Epidermal melanocyte (primary cell): ENCODE data around the gene MPDU1.
A peak's percentile ranks its signal among the peaks of the same experiment; 100 is the strongest.

Experiments
- DNase-seq: peaks from one replicate; pipeline ENCODE4 v3.0.0; 2011; ENCODE audit warnings: low spot score; ENCODE audit not compliant: insufficient read length

Gene MPDU1

DNA sequence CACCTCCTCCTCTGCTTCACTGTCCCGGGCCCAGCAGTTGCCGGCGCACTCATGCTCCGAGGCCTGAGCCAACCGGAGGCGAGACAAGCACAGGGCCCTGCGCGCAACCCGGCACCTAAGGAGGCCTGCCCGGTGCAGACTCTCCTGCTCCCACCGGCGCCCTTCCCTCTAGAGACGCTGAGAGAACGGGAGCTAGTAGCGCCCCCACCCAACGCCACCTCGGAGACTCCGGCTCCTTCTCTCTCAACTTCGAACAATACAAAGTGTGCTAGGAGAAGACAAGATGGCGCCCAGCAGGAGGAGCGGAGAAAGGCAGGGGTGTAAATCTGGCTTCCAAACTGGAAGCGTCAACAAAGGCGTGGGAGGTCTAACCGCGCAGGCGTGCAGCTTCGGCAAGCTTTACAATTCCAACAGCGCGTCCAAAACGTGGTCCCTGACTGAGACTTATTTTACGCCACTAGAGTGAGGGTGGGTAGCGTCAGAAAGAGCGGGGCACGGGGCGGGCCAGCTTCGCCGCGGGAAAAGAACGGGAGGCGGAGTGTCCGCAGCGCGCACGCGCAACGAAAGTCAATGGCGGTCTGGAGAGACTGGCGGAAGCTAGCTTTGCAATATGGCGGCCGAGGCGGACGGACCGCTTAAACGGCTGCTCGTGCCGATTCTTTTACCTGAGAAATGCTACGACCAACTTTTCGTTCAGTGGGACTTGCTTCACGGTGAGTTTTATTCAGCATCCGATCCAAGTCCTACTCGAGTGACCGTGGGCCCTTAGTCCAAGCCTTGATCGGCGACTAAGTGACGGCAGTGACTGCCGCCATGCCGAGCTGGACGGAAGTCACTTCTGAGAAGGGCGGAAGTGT is at the start of gene MPDU1:
TSS of gene MPDU1 (plus strand) at position 600 of the 857 bp plus-strand sequence. CDS start at position 611, 11 bp downstream.
- DNase-seq: peak; percentile 94

DNA sequence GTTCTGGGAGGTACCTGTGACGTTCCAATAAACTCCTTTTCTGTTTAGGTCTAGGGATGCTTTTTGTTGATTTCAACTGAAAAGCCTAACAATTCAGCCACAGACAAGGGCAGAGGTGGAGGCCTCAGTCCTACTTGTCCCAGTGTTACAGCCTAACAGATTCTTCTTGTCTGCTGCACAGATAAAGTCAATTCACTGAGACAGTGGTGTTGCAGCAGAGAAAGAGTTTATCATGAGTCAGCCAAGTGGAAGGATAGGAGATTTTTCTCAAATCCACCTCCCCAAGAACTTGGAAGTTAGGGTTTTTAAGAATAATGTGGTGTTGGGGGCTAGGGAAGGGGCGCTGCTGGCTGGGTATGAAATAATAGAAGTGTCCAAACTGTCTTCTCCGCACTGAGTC is 45.6 kb upstream of the MPDU1 start:
- DNase-seq: no peak

DNA sequence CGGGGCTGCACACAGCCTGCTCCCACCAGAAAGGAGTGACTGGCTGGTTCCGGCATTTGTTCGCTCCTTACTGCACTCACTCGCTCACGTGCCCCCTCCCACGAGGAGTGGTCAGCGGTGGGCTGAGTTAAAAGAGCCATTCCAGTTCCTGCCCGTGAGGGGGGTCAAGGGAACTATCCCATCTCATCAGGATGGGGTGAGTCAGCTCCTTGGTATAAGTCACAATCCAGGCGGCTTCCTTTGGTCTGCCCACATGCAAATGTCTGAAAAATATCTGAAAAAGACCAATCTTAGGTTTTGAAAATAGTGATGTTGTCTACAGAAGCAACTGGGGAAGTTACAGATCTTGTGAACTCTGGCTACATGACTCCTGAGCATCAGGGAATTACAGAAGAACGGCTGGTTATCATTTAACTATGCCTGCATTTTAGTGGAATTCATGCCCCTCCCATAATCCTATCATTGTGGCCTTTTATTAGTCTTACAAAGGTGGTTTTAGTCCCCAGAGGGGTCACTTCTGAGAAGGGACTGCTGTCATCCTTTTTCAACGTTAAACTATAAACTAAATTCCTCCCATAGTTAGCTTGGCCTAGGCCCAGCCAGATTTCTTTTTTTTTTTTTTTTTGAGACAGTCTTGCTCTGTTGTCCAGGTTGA is 44.6 kb upstream of the MPDU1 start:
- DNase-seq: no peak

DNA sequence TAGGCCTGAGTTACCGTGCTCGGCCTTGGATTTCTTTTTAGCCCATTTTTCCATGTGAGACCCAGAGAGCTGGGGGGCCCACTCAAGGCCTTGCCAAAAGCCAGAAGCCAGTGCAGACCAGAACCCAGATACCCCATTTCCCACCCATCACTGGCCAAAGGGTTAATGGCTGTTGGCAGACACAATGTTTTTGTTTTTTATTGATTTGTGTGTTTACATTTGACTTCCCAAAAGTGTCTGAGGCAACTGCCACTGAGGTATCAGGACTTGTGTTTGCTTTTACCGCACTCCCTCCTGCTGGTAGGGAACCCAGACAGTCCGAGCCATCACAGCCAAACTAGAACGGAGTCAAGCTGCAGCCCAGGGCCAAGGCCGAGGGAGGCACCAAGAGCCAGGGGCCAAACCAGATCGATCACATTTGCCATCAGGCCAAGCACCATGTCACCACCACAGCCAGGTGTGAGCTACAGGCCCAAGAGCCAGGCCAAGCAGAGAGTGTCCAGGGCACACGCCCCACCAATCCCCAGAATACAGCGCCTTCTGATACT is 42.5 kb upstream of the MPDU1 start:
- no peak for DNase-seq

DNA sequence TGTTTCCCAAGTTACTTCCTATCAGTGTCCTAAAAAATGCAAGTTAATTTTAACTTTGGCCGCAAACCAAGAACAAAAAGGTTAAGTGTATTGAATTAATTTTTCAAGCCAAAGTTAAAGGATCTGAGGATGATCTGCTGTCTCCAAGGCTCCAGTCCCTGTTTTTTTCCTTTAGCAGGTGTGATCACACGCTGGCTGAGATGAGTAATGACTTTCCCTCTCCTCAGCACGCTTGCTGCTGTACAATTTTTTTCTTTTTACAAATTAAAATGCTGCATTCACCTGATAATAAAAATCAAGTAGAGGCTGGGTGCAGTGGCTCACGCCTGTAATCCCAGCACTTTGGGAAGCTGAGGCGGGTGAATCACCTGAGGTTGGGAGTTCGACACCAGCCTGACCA is 38.7 kb upstream of the MPDU1 start:
- no peak for DNase-seq

DNA sequence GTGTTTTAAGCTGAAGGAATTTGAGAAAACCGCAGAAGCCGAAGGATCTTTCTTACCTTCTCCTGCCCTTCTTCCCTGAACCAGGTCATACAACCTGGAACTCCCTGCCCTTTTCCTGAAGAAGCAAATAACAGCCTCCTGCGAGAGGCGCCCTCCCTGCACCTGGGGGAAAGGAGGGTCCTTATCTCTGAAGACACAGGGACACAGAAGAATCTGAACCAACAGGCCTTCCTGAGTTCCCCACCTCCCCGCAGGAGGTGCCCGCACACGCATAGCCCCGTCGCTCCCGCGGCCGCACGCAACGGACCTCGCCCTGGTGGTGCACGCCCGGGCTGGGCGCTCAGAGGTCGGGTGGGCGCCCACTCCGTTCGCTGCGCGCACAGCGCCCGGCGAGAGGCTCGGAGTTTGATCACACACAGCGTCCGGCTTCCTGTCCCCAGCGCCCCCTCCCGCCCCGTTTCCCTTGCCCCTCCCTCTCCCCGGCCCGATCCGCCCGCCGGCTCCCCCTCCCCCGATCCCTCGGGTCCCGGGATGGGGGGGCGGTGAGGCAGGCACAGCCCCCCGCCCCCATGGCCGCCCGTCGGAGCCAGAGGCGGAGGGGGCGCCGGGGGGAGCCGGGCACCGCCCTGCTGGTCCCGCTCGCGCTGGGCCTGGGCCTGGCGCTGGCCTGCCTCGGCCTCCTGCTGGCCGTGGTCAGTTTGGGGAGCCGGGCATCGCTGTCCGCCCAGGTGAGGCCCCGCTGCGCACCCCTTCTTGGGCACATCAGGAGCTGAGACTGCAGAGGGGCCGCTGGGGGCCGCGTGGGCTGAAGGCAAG is 34.9 kb upstream of the MPDU1 start, which contains the start of gene TNFSF12:
TSS of gene TNFSF12 (plus strand) at position 474 of the 816 bp plus-strand sequence. CDS start at position 570, 96 bp downstream.
- peak; percentile 50 for DNase-seq

DNA sequence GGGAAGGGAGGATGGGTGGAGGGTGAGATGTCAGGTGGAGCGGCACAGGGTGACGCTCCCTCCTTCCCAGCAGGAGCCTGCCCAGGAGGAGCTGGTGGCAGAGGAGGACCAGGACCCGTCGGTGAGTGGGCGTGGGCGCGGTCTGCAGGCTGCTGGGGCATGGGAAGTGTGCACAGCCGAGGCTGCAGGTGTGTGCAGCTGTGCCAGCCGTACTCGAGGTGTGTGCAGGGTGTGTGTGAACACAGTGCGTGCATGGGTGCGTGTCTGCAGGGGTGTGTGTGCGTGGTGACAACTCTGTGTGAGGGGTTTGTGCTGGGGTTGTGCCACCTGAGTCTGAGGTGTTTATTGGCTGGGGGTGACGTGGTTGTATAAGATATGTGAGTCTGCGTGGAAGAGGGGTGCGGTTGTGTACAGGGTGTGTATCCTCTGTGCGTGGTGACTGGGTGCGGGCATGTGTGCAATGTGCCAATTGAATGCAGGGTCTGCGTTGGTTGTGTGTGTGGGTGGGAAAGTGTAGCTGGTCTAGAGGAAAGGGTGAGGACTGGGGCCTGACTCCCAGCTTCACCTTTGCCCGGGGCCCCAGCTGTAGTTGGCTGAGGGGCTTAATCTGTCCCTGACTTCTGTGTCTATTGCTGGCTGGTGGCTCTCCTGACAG is 34.1 kb upstream of the MPDU1 start:
- DNase-seq: no peak

DNA sequence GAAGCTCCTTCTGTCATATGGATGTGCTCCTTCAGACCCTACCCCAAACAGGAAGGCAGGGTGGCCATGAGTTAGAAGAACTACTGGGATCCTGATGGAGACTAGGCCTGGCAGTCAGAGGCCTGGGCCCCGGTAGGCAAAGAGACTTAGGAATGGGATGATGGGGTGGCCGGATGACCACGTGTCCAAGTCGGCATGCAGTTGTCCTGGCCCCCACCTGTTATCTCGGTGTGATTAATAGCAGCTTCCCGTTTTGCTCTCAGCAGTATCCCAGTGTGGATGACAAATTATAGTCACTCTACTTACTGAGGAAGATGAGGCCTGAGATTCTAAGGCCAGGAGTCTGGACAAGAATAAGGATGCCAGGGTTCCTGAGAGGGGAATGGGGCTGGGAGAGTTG is 33.3 kb upstream of the MPDU1 start:
- DNase-seq: no peak

DNA sequence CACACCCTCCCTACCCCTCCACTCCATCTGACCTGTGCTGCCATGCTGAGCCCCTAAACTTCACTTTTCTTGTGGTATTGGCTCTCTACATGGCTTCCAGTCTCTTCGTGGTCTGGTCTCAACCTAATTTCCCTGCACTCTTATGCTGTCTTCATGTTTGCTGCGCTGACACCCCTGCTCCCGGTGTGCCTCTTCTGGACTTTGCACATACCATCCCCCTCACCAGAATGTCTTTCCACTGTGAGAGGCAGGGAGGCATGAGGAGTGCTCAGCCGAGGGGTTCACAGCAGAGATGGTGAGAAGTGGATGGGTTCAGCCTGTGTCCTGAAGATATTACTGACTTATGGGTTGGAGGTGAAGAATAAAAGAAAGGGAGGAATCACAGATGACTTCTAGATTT is 32.3 kb upstream of the MPDU1 start:
- DNase-seq: no peak

DNA sequence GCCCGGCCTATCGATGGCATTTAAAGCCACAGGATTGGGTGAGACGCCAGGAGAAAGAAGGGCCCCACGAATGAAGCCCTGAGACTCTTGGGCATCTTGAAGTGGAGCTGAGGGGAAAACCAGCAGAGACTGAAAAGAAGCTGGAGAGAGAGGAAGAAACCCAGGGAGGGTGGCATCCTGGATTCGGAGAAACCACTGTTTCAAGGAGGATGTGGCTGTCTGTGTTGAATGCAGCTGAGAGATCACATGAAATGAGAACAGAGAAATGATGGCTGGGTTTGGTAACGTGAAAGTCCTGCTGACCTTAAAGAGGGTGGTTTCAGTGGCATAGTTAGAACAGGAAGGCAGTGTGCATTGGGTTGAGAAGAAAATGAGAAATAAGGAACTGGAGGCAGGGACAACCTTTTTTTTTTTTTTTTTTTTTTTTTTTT is 31.0 kb upstream of the MPDU1 start:
- DNase-seq: peak; percentile 54

DNA sequence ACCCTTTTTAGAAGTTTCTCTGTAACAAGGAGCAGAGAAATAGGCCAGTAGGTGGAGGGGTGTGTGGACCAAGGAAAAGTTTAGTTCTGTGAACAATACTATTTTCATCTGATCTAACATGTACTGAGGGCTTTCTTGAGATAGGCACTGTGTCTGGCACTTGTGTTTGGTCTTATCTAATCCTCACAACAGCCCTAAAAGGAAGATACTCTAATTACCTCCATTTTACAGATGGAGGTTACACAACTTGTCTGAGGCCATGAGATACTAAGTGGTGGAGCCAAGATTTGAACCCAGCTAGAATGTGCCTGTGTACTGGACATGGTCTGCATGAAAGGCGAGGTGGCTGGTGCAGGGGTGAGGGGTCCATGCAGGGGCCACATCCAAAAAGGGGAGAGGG is 30.3 kb upstream of the MPDU1 start:
- no peak for DNase-seq

DNA sequence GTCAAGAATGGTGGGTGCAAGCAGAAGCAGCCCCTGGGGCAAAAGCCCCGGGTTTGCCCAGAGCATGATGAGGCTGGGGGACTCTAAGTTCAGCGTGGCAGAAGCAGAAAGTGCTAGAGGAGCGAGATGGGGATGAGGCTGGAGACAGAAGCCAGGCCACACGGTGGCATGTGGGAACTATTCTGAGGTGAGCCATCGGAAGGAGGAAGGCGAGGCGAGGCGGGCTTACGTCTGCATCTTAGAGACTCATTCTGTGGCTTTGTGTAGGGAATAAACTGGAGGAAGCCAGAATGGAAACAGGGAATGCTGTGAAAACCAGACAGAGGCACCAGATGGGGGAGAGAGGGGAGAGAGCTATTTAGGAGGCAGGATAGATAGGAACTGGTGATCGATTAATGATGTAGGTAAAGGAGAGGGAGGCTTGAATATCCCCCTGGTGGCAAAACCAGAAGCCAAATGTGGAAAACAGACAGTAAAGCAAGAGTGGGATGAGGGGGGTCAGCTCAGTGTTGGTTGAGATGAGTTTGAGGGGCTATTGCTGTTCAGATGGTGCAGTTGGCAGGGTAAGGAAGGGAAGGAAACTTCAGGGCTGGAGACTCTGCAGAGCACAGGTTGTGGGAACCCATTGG is 28.2 kb upstream of the MPDU1 start:
- DNase-seq: no peak

DNA sequence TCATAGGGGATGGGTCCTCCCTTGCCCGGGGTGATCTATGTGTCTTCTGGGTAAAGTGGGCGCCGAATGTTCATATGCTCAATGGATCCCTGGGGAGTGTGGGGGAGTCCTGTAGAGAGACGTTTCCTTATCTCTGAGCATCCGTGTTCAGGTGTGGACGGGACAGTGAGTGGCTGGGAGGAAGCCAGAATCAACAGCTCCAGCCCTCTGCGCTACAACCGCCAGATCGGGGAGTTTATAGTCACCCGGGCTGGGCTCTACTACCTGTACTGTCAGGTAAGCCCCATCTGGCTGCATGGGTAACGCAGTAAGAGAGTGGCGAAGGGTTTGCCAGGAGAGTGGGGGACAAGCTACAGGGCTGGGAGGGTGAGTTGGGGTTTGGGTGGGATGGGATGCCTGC is 27.0 kb upstream of the MPDU1 start:
- DNase-seq: no peak

DNA sequence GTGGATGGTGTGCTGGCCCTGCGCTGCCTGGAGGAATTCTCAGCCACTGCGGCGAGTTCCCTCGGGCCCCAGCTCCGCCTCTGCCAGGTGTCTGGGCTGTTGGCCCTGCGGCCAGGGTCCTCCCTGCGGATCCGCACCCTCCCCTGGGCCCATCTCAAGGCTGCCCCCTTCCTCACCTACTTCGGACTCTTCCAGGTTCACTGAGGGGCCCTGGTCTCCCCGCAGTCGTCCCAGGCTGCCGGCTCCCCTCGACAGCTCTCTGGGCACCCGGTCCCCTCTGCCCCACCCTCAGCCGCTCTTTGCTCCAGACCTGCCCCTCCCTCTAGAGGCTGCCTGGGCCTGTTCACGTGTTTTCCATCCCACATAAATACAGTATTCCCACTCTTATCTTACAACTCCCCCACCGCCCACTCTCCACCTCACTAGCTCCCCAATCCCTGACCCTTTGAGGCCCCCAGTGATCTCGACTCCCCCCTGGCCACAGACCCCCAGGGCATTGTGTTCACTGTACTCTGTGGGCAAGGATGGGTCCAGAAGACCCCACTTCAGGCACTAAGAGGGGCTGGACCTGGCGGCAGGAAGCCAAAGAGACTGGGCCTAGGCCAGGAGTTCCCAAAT is 26.4 kb upstream of the MPDU1 start:
- no peak for DNase-seq

DNA sequence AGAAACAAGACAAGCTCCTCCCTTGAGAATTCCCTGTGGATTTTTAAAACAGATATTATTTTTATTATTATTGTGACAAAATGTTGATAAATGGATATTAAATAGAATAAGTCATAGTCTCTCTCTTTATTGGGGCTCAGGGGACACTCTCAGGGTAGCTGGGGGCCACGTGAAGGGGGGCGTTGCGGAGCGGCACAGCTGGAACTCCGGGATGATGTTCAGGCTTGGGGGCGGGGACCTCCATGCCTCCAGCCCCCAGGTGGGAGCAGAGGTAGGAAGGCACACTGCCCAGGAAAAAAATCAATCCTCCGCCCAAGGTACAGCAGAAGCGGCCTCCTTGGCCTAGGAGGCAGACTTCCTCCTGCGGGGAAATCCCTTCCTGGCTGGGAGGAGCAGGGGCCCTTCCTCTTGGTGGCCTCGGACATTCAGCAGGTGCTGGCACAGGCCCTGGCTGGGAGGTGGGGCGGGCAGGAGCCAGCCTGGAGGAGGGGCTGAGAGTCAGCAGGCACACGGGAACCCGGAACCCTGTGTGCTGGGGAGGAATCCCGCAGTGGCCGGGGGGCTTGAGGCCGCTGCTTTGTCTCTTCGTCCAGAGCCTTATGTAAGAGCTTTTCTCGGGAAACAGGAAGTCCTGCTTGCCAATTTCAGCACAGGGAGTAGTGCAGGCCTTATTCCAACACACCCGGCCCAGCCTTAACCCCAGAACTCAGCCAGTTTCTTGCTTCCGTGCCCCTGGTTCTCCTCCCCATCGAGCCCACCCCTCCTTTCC is 25.7 kb upstream of the MPDU1 start:
- peak; percentile 30 for DNase-seq

DNA sequence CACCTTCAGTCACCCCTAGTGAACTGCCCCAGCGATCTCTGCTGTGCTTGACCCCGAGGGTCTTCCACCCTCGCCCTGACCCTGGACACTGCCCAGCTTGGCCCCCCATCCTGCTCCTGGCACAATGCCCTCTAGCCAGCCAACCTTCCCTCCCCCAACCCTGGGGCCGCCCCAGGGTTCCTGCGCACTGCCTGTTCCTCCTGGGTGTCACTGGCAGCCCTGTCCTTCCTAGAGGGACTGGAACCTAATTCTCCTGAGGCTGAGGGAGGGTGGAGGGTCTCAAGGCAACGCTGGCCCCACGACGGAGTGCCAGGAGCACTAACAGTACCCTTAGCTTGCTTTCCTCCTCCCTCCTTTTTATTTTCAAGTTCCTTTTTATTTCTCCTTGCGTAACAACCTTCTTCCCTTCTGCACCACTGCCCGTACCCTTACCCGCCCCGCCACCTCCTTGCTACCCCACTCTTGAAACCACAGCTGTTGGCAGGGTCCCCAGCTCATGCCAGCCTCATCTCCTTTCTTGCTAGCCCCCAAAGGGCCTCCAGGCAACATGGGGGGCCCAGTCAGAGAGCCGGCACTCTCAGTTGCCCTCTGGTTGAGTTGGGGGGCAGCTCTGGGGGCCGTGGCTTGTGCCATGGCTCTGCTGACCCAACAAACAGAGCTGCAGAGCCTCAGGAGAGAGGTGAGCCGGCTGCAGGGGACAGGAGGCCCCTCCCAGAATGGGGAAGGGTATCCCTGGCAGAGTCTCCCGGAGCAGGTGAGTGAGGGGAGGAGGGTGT is 24.9 kb upstream of the MPDU1 start, which contains the start of gene TNFSF13:
TSS of gene TNFSF13 (plus strand) at position 207 of the 776 bp plus-strand sequence. CDS start at position 497, 290 bp downstream.
- no peak for DNase-seq

DNA sequence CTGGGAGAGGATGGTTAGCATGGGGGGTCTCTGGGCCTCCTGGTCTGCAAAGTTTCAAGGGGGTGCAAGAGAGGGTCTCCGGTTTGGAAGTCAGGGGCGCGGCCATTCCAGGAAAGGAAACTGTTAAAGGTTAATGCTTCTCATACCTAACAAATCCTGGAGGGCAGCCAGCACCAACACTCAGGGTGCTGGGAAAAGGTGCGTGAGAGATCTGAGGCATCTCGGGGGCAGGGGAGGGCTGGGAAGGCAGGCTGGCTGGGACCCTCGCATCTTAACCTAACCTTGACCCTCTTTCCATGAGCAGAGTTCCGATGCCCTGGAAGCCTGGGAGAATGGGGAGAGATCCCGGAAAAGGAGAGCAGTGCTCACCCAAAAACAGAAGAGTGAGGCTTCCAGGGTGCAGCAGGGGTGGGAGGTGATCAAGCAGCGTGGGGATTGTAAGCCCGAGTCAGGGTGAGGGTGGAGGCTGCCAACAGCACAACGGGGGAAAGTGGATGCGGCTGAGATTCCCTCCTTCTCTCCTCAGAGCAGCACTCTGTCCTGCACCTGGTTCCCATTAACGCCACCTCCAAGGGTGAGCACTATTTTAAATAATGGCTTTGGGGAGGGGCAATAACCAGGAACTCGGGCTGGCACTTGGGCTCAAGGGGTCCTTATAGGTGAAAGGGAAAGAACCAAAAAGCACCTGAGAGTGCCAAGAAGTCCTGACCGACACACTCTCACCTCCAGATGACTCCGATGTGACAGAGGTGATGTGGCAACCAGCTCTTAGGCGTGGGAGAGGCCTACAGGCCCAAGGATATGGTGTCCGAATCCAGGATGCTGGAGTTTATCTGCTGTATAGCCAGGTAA is 24.1 kb upstream of the MPDU1 start:
- DNase-seq: no peak
